ENCODE measurements around the gene CIDEB.

The CIDEB gene

GRCh38 chr14:24332268-24332993 lies 24.7 kb upstream of the CIDEB start:
- DNase-seq (ENCODE audit: low spot score): peak; percentile 93

GRCh38 chr14:24331731-24332267 lies 24.0 kb upstream of the CIDEB start:
- DNase-seq (ENCODE audit: low spot score): no peak

GRCh38 chr14:24330973-24331674 lies 23.3 kb upstream of the CIDEB start:
- DNase-seq (ENCODE audit: low spot score): no peak

GRCh38 chr14:24329736-24330135 lies 22.0 kb upstream of the CIDEB start:
- peak; percentile 74 for DNase-seq (ENCODE audit: low spot score)

GRCh38 chr14:24329073-24329663 lies 21.4 kb upstream of the CIDEB start:
- DNase-seq (ENCODE audit: low spot score): no peak

- DNase-seq (ENCODE audit: low spot score): peak; percentile 25
Observed at GRCh38 chr14:24327914-24328313, 20.1 kb upstream of the CIDEB start.

GRCh38 chr14:24327303-24327702 lies 19.5 kb upstream of the CIDEB start:
- DNase-seq (ENCODE audit: low spot score): no peak

- DNase-seq (ENCODE audit: low spot score): no peak
Observed at GRCh38 chr14:24325963-24326362, 18.2 kb upstream of the CIDEB start.

GRCh38 chr14:24325041-24325530 lies 17.3 kb upstream of the CIDEB start:
- no peak for DNase-seq (ENCODE audit: low spot score)

- DNase-seq (ENCODE audit: low spot score): no peak
Observed at GRCh38 chr14:24324024-24324423, 16.2 kb upstream of the CIDEB start.

GRCh38 chr14:24323341-24323740 lies 15.6 kb upstream of the CIDEB start:
- DNase-seq (ENCODE audit: low spot score): no peak

- DNase-seq (ENCODE audit: low spot score): no peak
Observed at GRCh38 chr14:24322672-24323071, 14.9 kb upstream of the CIDEB start.

- DNase-seq (ENCODE audit: low spot score): no peak
Observed at GRCh38 chr14:24321212-24321975, 13.6 kb upstream of the CIDEB start.

- DNase-seq (ENCODE audit: low spot score): no peak
Observed at GRCh38 chr14:24317141-24317928, 9.6 kb upstream of the CIDEB start.

- no peak for DNase-seq (ENCODE audit: low spot score)
Observed at GRCh38 chr14:24316597-24316950, 8.8 kb upstream of the CIDEB start.

GRCh38 chr14:24315807-24316596 lies 8.2 kb upstream of the CIDEB start:
- DNase-seq (ENCODE audit: low spot score): no peak

- no peak for DNase-seq (ENCODE audit: low spot score)
Observed at GRCh38 chr14:24315243-24315806, 7.5 kb upstream of the CIDEB start.

GRCh38 chr14:24314377-24315193 lies 6.8 kb upstream of the CIDEB start:
- DNase-seq (ENCODE audit: low spot score): no peak

- no peak for DNase-seq (ENCODE audit: low spot score)
Observed at GRCh38 chr14:24313913-24314312, 6.1 kb upstream of the CIDEB start.
